HG02798 (cell line): ENCODE data around the gene KRT85.

Experiments
- ATAC-seq: cut with Tn5 transposase; IDR thresholded peaks from one replicate; pipeline ENCODE4 v1.9.1; 2021; ENCODE audit warnings: mild to moderate bottlenecking; ENCODE audit not compliant: unreplicated experiment, poor library complexity

KRT85 gene

DNA sequence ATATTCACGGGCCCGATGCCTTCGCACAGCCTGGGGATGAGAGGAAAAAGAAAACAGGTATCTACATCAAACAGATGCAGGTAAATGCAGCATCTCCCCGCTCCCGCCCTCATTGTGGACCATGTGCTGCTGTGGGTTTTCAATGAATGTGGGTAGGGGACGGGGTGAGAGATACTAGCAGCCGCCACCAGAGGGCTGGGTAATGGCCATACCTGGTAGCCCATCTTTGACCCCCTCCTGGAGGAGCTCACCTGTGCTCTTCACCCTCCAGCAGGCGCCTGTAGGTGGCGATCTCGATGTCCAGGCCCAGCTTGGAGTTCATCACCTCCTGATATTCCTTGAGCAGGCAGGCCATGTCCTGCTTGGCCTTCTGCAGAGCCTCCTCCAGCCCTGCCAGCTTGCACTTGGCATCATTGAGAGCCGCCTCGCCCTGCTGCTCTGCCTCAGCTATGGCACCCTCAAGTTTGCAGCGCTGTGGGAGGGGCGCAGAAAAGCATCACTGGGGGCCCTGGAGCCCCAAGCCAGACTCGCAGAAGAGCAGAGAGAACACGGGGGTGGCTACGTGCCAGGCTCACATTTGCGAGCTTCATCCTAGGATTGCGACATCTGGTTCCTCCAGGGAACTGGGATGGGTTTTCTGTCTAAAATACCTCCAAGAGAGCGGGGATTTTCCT, 28.6 kb upstream of the KRT85 start:
- ATAC-seq, result no peak

DNA sequence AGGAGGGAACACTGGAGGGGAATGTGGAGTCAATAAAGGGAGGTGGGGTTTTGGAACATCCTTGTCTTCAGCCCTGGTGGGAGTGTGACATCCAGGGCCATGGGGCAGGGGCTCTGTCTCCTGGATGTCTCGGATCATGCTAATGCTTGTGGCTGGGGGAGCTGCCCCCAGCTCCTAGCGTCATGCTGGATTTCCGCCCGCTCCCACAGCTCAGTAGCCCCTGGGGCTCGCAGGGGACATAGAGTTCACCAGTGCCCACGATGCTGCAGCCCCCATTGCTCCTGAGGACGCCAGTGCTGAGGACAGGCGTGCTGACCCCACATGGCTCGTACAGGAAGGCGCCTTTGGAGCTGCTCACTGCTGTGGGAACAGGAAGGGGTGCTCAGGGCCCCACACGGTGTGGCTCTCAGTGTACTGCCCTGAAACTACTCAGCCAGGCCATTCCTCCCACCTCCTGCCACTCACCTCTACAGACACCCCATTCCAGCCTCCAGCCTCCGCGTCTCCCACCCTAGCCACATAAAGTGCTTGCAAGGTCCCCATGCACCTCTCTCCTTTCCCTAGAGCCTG, 27.6 kb upstream of the KRT85 start:
- ATAC-seq, result no peak

DNA sequence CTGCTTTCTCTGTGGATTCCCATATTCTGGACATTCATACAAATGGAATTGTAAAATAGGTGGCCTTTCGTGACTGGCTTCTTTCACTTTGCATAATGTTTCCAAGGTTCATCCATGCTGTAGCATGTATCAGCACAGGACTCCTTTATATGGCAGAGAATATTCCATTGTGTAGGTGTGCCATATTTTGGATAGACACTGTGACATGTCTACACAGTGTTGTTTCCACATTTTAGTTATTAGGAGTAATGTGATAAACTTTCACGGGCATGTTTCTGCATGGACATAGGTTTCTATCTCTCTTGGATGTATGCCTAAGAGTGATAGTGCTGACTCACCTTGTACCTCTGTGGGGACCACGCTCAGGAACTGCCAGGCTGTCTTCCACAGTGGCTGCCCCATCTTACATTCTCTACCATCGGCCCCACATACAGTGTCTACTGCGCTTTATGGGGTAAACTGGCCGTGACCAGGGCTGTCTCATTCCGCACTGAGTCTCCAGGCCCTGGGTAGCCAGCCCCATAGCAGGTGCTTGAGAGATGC, 25.3 kb upstream of the KRT85 start:
- ATAC-seq, result no peak

DNA sequence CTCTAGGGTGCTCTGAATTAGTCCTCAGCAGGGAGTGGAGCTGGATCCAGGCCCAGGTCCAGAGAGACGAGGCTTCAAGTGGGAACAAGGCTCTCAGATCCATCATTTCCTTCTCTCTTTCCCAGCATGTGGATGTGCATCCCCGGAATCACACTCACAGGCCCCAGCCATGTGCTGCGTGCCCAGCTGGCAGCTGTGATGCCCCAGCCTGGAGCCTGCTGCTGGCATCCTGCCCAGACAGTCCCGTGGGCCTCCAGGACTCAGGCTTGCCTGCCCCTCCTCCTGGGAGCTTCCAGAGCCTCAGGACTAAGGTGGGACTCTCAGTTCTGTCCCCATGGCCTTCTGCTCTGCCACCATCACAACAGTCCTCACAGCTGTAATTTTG, 24.3 kb upstream of the KRT85 start:
- no peak for ATAC-seq

DNA sequence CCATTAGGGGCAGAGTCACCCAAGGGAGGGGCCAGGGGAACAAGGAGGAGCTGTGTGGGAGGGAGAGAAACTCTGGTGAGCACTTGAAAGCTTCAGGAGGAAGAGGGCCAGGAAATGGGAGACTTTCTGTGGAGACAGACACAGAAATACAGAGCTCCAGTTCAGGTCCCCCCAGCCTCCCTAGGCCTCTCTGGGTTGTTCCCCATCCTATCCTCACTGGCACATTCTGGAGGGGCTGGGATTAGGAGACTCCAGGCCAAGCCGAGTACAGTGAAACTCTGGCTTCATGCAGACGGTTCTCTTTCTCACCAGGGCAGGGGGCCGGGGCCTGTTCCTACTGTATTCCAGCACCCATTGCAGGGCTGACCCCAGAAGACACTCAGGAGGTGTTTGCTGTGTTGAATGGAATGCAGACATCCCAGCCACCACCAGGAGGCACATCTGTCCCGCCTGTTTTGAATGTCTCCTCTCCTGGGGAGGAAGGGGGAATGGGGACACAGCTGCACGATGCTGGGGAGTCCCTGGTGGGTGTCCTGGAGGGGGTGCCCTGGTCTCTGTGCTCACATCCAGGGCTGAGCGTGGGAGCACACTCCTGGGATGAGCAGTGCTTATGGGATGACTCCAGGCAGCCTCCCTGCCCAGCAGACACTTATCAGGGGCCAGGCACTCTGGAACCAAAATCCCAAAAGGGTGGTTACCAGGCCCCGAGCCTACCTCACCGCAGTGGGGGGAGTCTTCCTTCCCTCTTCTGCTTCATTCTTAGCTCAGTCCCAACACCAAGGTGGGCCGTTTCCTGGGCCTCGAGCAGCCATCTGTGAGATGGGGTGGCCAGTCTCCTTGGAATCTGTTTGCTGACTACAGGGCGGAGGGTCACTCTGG, 23.7 kb upstream of the KRT85 start:
- no peak for ATAC-seq

DNA sequence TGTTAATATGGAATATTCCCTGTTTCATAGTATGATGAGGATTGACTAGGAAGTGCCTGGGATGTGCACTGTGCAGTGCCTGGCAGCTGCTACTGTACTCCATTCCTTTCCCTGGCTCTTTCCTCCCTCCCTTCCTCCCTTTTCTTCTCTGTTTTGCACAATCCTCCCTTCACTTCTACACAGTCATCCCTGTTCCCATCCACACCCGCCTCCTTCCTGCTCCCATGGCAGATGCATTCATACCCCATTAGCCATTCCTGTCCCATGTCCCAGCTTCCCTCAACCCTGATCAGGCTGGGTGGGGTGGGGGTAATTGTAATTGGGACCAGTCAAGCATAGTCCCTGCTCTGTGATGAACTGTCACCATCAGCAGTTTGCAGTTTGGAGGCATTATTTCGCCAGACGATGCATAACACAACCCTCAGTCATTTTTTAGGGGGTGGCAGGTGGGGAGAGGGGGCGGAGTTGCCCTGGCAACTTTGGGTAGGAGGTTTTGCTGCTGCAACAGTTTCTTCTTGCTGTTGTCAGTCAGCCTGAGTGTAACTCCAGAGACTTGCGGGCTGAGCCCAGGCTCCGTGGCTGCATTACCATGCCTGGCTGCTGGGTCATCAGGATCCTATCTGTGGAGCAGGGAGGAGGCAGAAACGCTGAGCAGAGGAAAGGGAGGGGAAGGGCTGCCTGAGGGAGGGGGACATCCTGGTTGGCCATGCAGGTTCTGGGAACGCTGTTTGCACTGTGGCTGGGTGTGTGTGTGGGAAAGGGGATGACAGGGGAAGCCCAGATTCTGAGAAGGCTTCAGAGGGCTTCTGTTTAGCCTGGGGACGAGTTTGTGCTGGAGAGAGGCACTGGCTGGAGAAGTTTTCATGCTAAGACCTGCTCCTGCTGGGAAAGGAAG, 22.3 kb upstream of the KRT85 start:
- ATAC-seq, result no peak

DNA sequence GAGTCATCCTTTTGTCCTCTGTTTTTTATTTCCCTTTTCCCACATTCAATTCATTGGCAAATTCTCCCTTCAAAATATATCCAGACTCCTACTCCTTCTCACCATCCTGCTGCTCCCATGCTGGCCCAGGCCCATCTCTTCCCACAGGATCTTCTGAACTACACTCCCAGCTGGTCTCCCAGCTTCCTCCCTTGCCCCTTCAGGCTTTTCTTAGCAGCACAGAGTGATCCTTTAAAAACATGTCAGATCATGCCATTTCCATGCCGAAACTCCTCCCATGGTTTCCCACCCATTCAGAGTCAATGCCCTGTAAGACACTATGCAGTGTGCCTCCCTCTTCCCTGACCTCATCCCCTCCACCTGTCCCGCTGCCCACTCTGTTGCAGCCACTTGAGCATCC, 20.6 kb upstream of the KRT85 start:
- ATAC-seq, result no peak

DNA sequence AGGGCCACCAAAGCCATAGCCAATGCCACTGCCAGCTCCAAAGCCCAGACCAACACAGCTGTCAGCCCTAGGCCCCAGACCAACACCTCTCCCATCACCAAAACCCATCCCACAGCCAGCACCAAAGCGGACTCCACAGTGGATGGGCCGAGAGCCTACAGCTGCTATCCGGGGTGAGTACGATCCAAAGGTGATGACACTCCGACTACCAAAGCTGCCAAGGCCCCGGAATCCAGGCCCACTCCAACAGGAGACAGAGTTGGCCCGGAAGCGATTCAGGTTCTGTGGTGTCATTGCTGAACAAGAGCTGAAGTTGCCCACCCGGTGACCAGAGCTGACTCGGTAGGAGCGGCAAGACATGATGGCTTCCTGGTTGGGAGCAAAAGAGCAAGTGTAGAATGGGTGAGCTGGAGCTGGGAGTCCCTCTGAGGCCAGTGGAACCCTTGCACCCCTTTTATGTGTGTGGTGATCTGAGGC, 18.0 kb upstream of the KRT85 start, which contains the start of gene KRT84:
KRT84 (minus strand) TSS at position 427 of the 477 bp plus-strand sequence; CDS start at position 360, 67 bp downstream.
- ATAC-seq, result no peak

DNA sequence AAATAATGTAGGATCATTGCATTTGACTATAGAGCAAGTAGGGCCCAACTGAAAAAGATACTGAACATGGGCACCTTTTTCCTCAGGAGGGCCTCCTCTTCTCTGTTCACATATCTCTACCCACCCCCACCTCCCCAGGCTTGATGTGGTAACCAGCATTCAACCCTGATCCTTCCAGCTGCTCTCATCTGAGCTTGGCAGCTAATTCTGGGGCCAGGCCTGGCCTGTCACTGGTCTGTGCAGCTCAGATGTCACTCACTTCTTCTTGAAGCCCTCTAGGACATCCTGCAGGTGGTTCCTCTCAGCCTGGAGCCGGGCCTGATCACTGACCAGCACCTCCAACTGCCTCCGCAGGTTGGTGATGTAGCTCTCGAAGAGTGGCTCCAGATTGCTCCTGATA, 16.1 kb upstream of the KRT85 start:
- no peak for ATAC-seq

DNA sequence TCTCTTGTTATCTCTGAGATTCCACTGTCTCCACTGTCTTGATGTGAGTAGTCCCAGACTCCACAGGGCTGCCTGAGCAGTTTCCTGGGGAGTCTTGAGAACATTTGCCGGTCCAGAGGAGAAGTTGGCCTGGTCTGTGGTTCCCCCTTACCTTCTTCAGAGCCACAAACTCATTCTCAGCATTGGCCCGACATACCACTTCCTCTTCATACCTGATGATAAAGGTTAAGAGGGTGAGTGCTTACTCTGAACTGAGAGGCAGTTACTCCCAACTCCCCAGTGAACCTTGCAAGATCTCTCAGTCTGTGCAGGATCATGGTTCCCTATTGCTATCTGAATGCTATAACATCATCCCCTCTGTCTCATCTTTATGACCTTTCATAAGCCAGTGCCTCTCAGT, 15.6 kb upstream of the KRT85 start:
- ATAC-seq, result no peak

DNA sequence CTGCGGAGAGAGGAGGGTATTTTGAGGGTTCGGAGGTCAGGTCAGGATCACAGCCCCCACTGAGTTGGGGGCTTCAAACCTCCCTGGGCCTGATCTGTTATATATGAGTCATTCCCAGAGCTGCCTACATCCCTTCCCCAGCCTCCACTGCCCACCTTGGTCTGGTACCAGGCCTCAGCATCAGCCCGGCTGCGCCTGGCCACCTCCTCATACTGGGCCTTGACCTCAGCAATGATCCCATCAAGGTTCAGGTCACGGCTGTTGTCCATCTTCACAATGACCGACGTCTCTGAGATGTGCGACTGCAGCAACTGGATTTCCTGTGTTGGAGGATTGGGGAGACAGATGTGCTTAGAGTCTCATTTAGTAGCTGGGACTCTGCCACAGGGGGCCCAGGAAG, 13.9 kb upstream of the KRT85 start:
- ATAC-seq, result no peak

DNA sequence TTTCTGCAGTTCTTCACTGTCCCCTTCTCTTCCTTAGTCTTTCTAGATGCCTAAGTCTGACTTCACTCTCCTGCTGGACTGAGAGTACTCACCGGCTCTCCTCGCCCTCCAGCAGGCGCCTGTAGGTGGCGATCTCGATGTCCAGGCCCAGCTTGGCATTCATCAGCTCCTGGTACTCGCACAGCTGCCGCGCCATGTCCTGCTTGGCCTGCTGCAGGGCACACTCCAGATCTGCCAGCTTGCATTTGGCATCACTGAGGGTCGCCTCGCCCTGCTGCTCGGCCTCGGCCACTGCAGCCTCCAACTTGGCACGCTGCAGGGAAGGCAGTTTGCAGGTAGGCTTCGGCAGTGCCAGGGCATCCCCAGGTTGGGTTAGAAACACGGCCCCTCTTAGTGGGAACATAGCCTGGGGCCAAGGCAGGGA, 13.0 kb upstream of the KRT85 start:
- no peak for ATAC-seq

DNA sequence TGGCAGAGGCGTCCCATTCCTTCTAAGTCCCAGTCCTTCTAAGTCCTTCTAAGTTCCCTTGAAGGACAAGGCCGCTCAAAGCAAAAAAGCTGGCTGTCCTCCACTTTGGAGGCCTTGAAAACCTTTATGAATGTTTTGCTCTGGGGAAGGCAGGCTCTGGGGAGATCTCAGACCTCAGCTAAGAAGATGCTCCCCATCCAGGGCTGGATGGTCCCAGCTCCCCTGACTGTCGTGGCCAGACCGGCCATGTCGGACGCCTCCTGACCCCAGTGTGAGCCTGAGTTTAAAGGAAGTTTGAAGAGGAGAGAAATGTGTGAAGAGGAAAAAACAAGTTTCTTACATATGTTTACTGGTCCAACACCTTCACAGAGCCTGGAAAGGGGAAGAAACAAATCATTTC, 12.3 kb upstream of the KRT85 start:
- ATAC-seq, result no peak

DNA sequence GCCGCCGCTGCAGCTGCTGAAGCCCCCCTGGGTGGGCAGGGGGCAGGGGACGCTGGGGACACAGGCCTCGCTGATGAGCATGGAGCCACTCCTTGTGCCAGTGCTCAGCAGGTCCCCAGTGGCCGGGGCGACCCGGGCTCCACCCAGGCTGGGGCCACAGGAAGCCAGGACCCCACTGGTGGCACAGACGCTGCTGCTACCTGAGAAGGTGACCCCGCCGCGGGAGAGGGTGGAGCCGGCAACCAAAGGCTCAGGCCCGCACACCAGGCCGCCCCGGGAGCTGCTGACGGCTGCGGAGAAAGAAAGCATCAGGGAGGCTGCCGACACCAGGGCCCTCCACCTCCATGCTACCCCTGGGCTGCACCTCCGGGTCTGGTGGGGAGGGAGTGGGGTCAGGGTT, 10.8 kb upstream of the KRT85 start:
- no peak for ATAC-seq

DNA sequence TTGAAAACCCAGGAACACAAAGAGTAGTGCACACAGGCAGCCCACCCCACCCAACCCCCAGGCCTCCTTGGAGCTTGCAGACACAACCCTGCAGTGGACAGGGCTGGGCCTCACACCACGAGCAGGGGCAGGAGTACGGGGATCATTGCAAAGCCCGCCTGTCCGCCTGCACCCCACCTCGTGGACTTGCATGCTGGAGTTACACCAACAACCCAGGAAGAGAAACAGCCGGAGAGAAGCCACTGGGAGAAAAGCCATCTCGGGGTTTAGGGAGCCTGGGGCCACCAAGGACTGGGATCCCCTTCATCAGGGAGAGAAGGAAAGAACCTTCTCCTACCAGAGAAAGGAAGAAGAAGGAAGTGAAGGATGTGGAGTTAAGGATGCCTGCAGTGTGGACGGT, 10.0 kb upstream of the KRT85 start:
- no peak for ATAC-seq

DNA sequence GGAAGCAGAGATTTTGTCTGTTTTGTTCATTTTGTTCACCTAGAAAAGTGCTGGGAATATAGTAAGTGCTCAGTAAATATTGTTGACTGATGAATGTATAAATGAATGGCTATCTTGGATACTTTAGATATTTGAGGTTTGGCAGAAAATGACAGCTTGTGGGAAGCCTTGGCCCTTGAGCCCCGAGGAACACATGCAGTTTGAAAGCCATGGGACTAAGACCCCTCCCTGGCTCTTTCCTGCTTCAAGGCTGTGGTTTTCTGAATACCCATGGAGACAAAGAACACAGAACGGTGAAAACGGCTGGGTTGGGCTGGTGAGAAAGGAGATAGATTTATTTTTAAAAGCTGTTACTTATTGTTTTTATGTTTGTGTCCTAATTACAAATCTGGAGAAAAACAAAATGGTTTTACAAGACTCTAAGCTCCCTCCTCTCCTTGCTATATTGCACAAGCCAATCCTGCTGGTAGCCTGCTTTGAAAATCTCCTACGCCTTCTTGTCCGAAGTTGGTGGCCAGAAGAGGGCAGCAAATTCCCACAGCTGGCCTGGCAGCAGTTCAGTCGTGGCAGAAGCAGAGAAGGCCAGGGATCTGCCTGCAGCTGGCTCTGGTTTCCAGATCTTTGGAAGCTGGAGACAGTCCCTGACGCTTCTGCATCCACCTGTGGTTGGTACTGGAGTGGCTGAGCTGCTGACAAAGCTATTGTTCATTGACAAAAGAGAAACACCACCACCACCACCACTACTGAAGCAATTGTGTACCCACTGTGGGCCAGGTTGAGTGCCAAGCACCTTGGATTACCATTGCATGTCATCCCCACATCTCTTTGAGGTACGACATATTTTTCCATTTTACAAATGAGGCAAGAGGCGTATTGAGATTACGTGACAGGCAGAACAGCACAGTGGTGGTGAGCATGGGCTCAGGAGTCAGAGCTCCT, 5.2 kb upstream of the KRT85 start:
- ATAC-seq, result no peak

DNA sequence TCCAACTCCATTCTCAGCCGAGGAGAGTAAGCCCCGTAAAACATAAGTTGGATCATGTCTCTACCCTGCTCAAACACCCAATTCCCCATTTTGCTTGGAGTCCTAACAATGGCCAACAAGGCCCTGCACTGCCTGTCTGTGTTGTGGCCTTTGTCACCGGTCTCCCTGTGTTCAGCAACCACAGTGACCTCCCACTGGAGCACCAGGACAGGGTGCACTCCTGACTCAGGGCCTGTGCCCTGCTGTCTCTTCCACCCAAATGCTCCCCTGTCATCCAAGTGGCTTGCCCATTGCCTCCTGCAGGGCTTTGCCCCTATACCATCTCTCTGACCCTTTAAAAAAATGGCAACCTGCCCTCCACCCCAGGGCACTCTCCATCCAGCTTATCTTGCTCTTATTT, 4.4 kb upstream of the KRT85 start:
- ATAC-seq, result no peak

DNA sequence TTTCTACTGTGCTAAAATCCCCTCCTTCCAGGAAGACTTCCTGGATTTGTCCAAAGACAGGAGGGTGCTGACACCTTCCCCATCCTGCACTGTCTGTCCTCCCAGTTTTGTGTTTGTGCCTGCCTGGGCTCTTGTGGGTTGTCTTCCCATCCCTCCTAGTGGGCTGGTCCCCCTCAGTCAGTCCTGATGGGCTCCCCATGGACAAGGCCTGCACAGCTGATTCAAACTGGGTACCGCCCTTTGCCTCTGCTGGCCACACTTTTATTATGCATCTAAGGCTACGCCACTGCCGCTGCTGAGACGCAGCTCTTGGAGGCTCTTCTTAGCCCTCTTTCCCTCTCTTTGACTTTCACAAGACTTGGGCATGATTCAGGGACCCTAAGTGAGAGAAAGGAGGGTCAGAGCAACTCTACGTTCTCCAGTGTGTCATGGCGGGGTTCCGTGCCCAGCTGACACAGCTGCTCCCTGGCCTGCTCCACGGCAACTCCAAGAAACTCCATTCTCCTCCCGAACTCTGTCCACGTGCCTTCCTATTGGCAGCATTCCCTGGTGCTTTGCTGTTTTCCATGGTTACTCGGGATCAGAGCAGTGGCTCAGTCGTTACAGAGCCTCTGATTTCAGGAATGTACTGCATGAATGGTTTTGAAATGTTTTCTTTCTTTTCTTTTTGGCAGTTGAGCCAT, 3.8 kb upstream of the KRT85 start:
- ATAC-seq, result no peak
